Globus pallidus (tissue), 1 donor: ENCODE measurements around the gene TSC22D2.

Source experiments
- DNase-seq: peaks from one replicate; pipeline ENCODE4 v3.0.0-alpha.2; 2015; ENCODE audit warnings: low spot score

TSC22D2 gene

GRCh38 chr3:150412561-150413231, 4.6 kb downstream of the TSC22D2 start:
- peak; percentile 47 for DNase-seq

GRCh38 chr3:150414258-150414657, 6.2 kb downstream of the TSC22D2 start:
- peak; percentile 85 for DNase-seq

DNA sequence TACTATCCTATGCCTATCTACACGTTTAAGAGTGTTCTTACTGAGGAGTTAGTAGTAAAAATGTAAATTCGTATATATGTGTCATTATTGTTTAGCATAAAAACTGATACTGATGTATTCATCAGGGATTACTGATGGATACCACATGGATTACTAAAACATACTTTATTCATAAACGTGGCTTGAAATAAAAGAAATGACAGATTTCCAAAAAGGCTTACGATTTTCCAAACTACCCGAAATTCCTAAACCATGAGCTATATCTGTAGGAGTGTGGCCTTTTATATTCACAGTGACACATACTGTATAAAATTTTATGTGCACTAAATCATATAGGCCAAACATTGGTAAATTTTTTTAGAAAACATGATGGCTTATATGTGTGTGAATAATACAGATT, 6.9 kb downstream of the TSC22D2 start:
- DNase-seq, result no peak

GRCh38 chr3:150419076-150419868, 11.2 kb downstream of the TSC22D2 start:
- no peak for DNase-seq

- no peak for DNase-seq
Measured at GRCh38 chr3:150419959-150420358, 11.9 kb downstream of the TSC22D2 start.

- DNase-seq, result no peak
Measured at GRCh38 chr3:150421256-150421655, 13.2 kb downstream of the TSC22D2 start.

DNA sequence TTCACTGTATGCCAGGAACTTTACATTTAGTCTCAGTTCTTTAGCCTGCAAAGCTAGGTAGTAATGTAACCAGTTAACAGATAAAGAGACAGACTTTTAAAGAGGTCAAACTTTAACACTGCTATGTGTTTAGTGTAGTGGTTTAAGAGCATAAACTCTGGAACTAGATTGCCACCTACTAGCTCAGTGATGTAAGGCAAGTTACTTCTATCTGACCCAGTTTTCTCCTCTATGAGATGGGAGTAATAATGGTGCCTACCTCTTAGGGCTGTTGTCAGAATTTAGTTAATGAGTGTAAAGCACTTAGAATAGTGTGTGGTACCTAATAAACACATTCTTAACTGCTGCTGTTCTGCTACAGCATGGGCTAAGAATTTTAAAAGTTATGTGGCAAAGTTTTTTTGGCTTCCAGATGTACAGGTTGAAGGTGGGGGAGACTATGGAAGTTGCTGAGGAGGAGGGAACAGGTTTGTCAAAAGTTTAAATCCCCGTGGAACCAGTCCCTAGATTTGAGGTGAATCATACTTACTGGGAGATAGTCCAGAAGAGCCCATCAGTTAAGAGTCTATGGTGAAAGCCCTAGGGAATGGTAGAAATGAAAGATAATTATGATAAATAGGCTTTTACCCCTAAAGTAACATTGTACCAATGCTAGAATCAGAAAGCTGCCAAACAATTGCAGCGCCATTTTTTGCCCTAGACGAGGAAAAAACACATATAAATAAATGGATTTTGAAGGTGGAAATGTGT, 13.9 kb downstream of the TSC22D2 start:
- DNase-seq, result no peak

- DNase-seq, result no peak
Measured at GRCh38 chr3:150422907-150423306, 14.8 kb downstream of the TSC22D2 start.

DNA sequence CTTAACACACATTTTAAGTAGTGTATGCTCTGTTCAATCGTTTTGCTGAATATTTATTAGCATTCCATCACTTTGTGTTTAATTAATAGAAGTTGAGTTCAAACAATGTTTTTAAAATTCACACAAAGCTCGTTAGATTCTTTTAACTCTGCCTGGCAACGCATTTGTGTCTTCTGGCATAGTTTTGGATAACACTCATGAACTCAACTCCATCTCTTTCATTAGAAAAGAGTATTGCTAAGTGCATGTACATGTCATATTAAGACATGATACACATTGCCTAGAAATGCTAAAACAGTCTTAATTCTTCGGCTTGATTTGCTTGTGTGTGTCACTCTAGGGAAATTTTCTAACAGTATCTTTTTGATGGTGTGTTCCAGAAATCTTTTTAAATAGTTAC, 15.7 kb downstream of the TSC22D2 start:
- no peak for DNase-seq

- DNase-seq, result no peak
Measured at GRCh38 chr3:150426292-150426691, 18.2 kb downstream of the TSC22D2 start.

DNA sequence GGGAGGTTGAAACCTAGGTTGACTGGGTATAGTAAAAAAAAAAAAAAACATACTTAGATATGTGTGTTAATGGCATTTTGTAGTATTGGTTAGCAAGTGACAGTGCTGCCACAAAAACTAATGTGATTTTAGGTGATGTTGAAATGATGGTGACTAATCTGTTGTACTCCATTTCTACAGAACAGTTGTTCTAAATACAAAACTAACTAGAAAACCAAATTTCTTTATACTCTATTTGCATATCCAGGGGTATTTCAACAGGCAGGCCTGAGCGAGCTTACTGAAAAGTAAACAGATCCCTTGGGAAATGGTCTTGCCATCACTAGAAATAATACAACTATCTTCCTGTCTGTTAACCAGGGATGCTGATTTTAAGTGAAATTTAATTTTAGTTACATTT, 20.5 kb downstream of the TSC22D2 start:
- no peak for DNase-seq

DNA sequence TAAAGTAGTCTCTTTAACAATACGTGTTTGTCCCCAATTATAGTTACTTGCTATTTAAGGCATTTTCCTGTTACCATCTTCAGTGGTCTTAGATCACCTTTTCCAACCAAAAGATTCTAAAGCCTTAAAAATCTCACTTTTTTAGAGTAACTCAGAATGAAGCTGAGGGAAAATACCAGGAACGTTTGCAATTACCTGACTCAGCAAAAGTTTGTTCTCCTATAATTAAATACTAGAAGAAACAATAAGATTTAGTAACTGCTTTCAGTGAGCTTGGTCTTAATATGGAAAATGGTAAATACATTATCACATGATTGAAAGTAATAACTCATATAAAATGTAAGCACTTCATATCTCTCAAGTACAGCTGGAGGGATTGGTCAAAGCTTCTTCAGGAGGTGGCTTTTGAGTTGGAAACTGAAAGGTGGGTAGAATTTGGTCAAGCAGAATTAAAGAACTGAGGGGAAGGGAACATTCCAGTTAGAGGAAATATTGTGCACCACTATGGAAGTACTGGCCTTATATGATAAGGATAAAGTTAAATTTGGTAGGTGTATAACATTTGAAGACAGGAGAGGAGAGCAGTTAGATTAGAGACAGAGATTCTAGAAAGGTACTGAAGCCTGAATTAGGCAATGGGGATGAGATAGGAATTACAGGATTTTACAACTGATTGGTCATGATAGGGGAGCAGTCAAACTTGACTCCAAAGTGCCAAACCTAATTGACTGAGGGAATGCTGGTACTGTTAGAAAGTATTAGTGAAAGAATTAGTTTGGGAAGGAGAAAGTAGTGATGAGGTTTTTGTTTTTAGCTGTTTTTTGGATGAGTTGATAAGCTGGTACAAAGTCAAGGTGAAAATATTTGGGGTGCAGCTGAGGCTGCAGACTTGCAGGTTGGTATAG, 21.9 kb downstream of the TSC22D2 start:
- DNase-seq, result no peak

DNA sequence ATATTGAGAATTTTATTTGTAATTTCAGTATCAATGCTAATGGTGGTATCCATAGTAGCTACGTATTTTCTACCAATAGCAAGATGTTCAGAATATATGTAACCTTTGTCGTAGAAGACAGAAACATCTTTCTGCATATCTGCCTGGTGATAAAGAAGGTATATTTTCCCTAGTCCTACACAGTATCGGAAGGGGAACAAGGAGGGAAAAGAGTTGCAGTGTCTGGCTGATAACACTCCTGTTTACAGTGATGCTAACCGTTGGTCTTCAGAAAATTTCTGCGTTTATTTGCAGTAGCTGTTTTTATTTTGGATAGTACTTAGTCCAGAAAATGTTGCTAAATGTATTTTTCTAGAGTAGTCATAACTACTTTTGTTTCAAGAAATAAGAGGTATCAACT, 25.2 kb downstream of the TSC22D2 start:
- DNase-seq, result no peak

GRCh38 chr3:150434234-150434633, 26.1 kb downstream of the TSC22D2 start:
- DNase-seq, result no peak

GRCh38 chr3:150436161-150436560, 28.1 kb downstream of the TSC22D2 start:
- no peak for DNase-seq

DNA sequence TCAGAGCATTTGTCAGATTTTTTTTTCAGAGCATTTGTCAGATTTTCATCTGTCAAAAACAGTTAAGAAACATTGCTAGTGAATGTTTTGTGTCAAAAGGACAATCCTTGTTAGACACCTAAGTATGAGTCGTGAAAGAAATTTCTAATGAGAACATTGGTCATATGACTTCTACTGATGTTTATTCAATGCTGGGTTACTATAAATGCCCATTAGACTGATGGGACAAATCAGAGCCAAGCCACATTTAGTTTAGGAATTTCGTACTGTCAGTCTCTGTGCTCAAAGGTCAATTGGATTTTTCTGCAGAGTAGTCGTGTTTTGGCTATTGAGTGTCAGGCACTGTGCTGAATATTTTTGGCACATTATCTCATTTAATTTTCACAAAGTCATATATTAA, 31.6 kb downstream of the TSC22D2 start:
- DNase-seq, result no peak

GRCh38 chr3:150443331-150443741, 35.2 kb downstream of the TSC22D2 start:
- no peak for DNase-seq

DNA sequence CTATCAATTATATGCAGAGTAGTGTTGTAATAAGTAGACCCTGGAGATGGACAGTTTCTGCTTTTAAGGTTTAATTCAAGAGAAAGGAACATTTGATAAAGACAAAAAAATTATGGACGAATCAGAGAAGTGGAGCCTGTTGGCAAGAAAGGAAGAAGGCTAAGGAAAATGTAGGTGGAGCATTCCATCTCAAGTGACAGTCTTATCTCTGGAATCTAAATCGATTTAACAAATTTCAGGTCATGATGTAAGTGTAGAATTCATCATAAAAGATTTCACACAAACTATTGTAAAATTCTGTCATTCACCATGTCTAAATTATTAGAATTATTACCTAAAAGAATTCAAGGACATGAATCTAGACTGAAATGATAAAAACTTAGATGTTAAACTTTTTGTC, 36.3 kb downstream of the TSC22D2 start:
- no peak for DNase-seq

DNA sequence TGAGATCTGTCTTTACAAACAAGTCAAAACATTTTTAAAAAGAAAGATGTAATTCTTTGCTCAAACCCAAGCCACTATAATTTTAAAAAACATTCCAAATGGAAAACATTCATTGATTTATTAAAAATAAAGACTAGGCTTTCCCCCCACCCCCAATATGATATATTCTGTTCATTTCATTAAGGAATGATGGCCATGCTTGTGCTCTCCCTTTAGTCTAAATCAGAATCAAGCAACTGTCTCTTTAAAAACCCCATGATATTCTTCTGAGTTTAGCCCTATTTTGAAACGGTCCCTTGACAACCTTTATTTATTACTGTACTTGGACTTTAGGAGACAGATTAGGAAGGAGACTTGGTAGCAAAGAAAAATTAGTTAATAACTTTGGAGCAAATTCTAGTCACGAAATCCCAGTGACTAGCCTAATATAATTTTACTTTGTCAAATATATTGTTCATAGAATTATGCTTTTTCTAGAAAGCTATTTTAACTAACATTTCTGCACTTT, 38.4 kb downstream of the TSC22D2 start:
- no peak for DNase-seq

DNA sequence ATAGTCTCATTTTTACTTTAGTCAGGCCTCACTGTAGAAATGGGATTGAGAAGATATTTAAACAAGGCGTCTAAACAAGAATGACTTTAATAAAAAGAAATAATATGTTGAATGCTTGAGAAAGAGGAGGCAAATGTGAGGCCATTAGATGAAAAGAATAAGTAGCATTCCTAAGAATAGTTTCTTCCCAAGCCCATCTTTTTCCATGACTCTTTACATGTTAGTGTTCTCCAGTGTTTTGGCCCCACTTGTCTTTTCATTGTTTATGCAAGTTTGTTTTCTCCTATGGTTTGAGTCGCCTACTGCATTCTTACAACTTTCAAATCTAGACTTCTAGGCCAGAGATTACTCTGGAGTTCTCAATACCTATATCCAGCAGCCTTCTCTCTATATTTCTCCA, 39.0 kb downstream of the TSC22D2 start:
- DNase-seq, result no peak

GRCh38 chr3:150447631-150448465, 39.8 kb downstream of the TSC22D2 start:
- no peak for DNase-seq
